Measurements from ENCODE around the gene ACBD6.

GRCh38 chr1:180248176-180248575 is 254.2 kb downstream of the ACBD6 start:
- TF ChIP-seq CTCF (IDR thresholded peaks at IDR 0.05; ENCODE audit: poor library complexity) (no peak), EZH2phosphoT487 (IDR thresholded peaks at IDR 0.05; ENCODE audit: low read depth, severe bottlenecking, unreplicated experiment) (no peak), EZH2 (IDR thresholded peaks at IDR 0.05; ENCODE audit: borderline replicate concordance) (no peak)

Data from hepatocyte (in vitro differentiated cells).